CD14-positive monocyte (primary cell): ENCODE data around the gene SEC24B. TPM values are rescaled to one million over a fixed set of nuclear protein-coding genes. Genes with fewer than 3 reads are reported as not detected.
A peak's percentile ranks its signal among the peaks of the same experiment; 100 is the strongest.

ENCODE experiments used
- DNase-seq, 3 donors: peaks; one replicate each; pipeline ENCODE4 v3.0.0-alpha.2; 2011 to 2022
- H2AFZ ChIP-seq: 2 replicates; pipeline ENCODE4 v1.6.0; 2012; ENCODE audit warnings: mild to moderate bottlenecking, low read depth, low read length, inconsistent platforms; ENCODE audit not compliant: insufficient read depth, poor library complexity, severe bottlenecking
- H3K27ac ChIP-seq, 2 donors: 1 replicate in 1 of 2; 2 replicates in 1 of 2; pipeline ENCODE4 v1.5.1; 2012 to 2013; ENCODE audit warnings: low read length in 2 of 2, control low read depth in 1 of 2, inconsistent platforms in 1 of 2, low read depth in 1 of 2, mild to moderate bottlenecking in 1 of 2
- H3K27me3 ChIP-seq, 2 donors: one replicate each; pipeline versions ENCODE4 v1.6.0 to v1.6.1; 2011 to 2013; ENCODE audit warnings: low read length in 2 of 2; ENCODE audit not compliant: control insufficient read depth in 2 of 2, insufficient read depth in 2 of 2
- H3K36me3 ChIP-seq, 2 donors: replicated peaks in 1 of 2; 1 replicate in 1 of 2; 2 replicates in 1 of 2; pipeline versions ENCODE4 v1.5.1 to v1.6.1; 2012 to 2013; ENCODE audit warnings: low read length in 2 of 2, control low read depth in 1 of 2, inconsistent platforms in 1 of 2, mild to moderate bottlenecking in 1 of 2; ENCODE audit not compliant: insufficient read depth in 2 of 2, control insufficient read depth in 1 of 2
- H3K4me1 ChIP-seq, 2 donors: 1 replicate in 1 of 2; 2 replicates in 1 of 2; pipeline versions ENCODE4 v1.5.1 to v1.6.1; 2012 to 2013; ENCODE audit warnings: low read length in 2 of 2, control low read depth in 1 of 2, inconsistent platforms in 1 of 2, mild to moderate bottlenecking in 1 of 2, moderate library complexity in 1 of 2; ENCODE audit not compliant: insufficient read depth in 2 of 2, control insufficient read depth in 1 of 2
- H3K4me2 ChIP-seq: replicated peaks from 2 replicates; pipeline ENCODE3; 2012; ENCODE audit warnings: low read length, moderate library complexity, mild to moderate bottlenecking; ENCODE audit not compliant: poor library complexity, severe bottlenecking; ENCODE audit errors: extremely low read depth
- H3K4me3 ChIP-seq, 3 experiments: fragments of 200-600 bp in 1 of 3; sonication (generic) in 1 of 3; replicated peaks in 1 of 3; 1 replicate in 2 of 3; 2 replicates in 1 of 3; pipeline ENCODE4 v1.5.1; 2011 to 2013; ENCODE audit warnings: low read length in 3 of 3, mild to moderate bottlenecking in 3 of 3, control low read depth in 2 of 3, low read depth in 2 of 3, inconsistent platforms in 1 of 3, moderate library complexity in 1 of 3
- H3K79me2 ChIP-seq: 2 replicates; pipeline ENCODE4 v1.6.0; 2012; ENCODE audit warnings: mild to moderate bottlenecking, control low read depth, inconsistent platforms, low read length, moderate library complexity; ENCODE audit not compliant: insufficient read depth
- H3K9ac ChIP-seq: 2 replicates; pipeline ENCODE4 v1.6.0; 2017; ENCODE audit warnings: low read length, mild to moderate bottlenecking; ENCODE audit not compliant: insufficient read depth, poor library complexity, severe bottlenecking
- H3K9me3 ChIP-seq, 2 donors: replicated peaks in 1 of 2; 1 replicate in 1 of 2; 2 replicates in 1 of 2; pipeline versions ENCODE4 v1.5.1 to v1.6.1; 2012 to 2013; ENCODE audit warnings: low read length in 2 of 2, control low read depth in 1 of 2; ENCODE audit not compliant: control insufficient read depth in 1 of 2, insufficient read depth in 1 of 2
- H4K20me1 ChIP-seq: 2 replicates; pipeline ENCODE4 v1.6.0; 2012; ENCODE audit warnings: mild to moderate bottlenecking, low read length, control low read depth, moderate library complexity; ENCODE audit not compliant: insufficient read depth
- H3K27ac Mint-ChIP-seq, 7 donors: one replicate each; pipeline ENCODE4 v1.8.0; 2020; ENCODE audit warnings: mild to moderate bottlenecking in 7 of 7, mixed read lengths in 7 of 7, moderate library complexity in 6 of 7, inconsistent platforms in 2 of 7
- H3K27me3 Mint-ChIP-seq, 3 donors: one replicate each; pipeline ENCODE4 v1.8.0; 2021 to 2022; ENCODE audit warnings: low read depth in 3 of 3, mild to moderate bottlenecking in 3 of 3, mixed read lengths in 3 of 3, moderate library complexity in 3 of 3, inconsistent platforms in 1 of 3
- H3K36me3 Mint-ChIP-seq, 2 donors: one replicate each; pipeline ENCODE4 v1.8.0; 2020; ENCODE audit warnings: mixed read lengths in 2 of 2, inconsistent platforms in 1 of 2, mild to moderate bottlenecking in 1 of 2
- H3K4me1 Mint-ChIP-seq: one replicate; pipeline ENCODE4 v1.8.0; 2020; ENCODE audit warnings: mild to moderate bottlenecking, mixed read lengths
- H3K4me3 Mint-ChIP-seq, 2 donors: one replicate each; pipeline ENCODE4 v1.8.0; 2020; ENCODE audit warnings: mild to moderate bottlenecking in 2 of 2, mixed read lengths in 2 of 2, moderate library complexity in 1 of 2
- H3K9me3 Mint-ChIP-seq, 7 donors: one replicate each; pipeline ENCODE4 v1.8.0; 2020 to 2022; ENCODE audit warnings: mixed read lengths in 7 of 7, mild to moderate bottlenecking in 6 of 7, moderate library complexity in 6 of 7, inconsistent platforms in 2 of 7
- CTCF ChIP-seq: fragments of 200-600 bp; IDR thresholded peaks from one replicate; pipeline ENCODE4 v1.8.0; 2022; ENCODE audit warnings: antibody characterized with exemption, mild to moderate bottlenecking
- WGBS: methylation state at CpG from one replicate; pipeline ENCODE4 v1.1.5; 2013; ENCODE audit warnings: missing lambda C conversion rate; ENCODE audit not compliant: insufficient coverage; 5-methylcytosine and 5-hydroxymethylcytosine counted together
- intact Hi-C, 2 donors: fragments of 100-400 bp; cut with micrococcal nuclease; formaldehyde crosslinking; loops; one replicate each; pipeline versions ENCODE4 v1.15.0 to v1.15.1; 2023
- polyA plus RNA-seq, 3 donors: library from polyadenylated mRNA; depleted of rRNA in 1 of 3; unstranded in 2 of 3; stranded (reverse) in 1 of 3; fragments of 300-500 nt in 2 of 3; fragments of >200 nt in 1 of 3; fragmentation: Illumina TruSeq in 2 of 3; gene quantifications; 1 replicate in 2 of 3; 2 replicates in 1 of 3; pipeline ENCODE4 v1.2.3, GENCODE V29; 2012 to 2021

SEC24B gene
- polyA plus RNA-seq, 3 donors: 8.0 to 27.4 (median 11.8) TPM

- peaks cover 0 to 2% of the 10 kb centered on the region in 2 donors for H3K4me1 ChIP-seq
- no peak for TF ChIP-seq CTCF
- no peak overlapping the region for H3K4me3 Mint-ChIP-seq
- H3K36me3 ChIP-seq: peaks cover 0 to 16% of the 10 kb centered on the region in 2 donors
- H3K27me3 Mint-ChIP-seq: peaks cover 0 to 1% (median 1%) of the 10 kb centered on the region in 3 donors
- peaks cover 96% of the 10 kb centered on the region for H4K20me1 ChIP-seq
- no peaks in the 10 kb centered on the region for H3K27me3 ChIP-seq
- H3K27ac ChIP-seq: no peak overlapping the region
- 100% methylated on average over 2 of the region's 3 CpGs for WGBS
- intact Hi-C loops: no loop called here
- no peak overlapping the region for H3K4me3 ChIP-seq
- peaks cover 15% of the 10 kb centered on the region for H3K4me1 Mint-ChIP-seq
- peak overlapping the region in 1 of 7 donors; percentile 23 for H3K27ac Mint-ChIP-seq
- peaks cover 8 to 29% of the 10 kb centered on the region in 2 donors for H3K36me3 Mint-ChIP-seq
- H3K79me2 ChIP-seq: peaks cover 88% of the 10 kb centered on the region
- no peak overlapping the region for H3K9ac ChIP-seq
- H2AFZ ChIP-seq: no peak overlapping the region
- no peak overlapping the region for H3K4me2 ChIP-seq
- peaks cover 0 to 6% of the 10 kb centered on the region in 2 donors for H3K9me3 ChIP-seq
- no peak for DNase-seq
- H3K9me3 Mint-ChIP-seq: peaks cover 0 to 9% (median 5%) of the 10 kb centered on the region in 7 donors
Observed at GRCh38 chr4:109571494-109571893, 137.9 kb downstream of the SEC24B start.

- Mint-ChIP-seq H3K27ac (no peak overlapping the region), H3K4me1 (peaks cover 18% of the 10 kb centered on the region), H3K9me3 (peaks cover 0 to 9% (median 5%) of the 10 kb centered on the region in 7 donors), H3K36me3 (peaks cover 8 to 31% of the 10 kb centered on the region in 2 donors), H3K4me3 (no peak overlapping the region), H3K27me3 (peaks cover 0 to 1% (median 1%) of the 10 kb centered on the region in 3 donors)
- no peak overlapping the region for H3K27ac ChIP-seq
- H4K20me1 ChIP-seq: peaks cover 96% of the 10 kb centered on the region
- no peak overlapping the region for H2AFZ ChIP-seq
- H3K4me2 ChIP-seq: no peak overlapping the region
- peaks cover 0 to 16% of the 10 kb centered on the region in 2 donors for H3K36me3 ChIP-seq
- H3K79me2 ChIP-seq: peaks cover 88% of the 10 kb centered on the region
- H3K4me1 ChIP-seq: peaks cover 0 to 3% of the 10 kb centered on the region in 2 donors
- no peaks in the 10 kb centered on the region for H3K27me3 ChIP-seq
- H3K4me3 ChIP-seq: no peak overlapping the region
- intact Hi-C loops: no loop called here
- peaks cover 0 to 6% of the 10 kb centered on the region in 2 donors for H3K9me3 ChIP-seq
- no peak overlapping the region for H3K9ac ChIP-seq
- DNase-seq: no peak
- WGBS: no CpG with 5 or more reads among the region's 3 CpGs
- no peak for TF ChIP-seq CTCF
Observed at GRCh38 chr4:109572154-109572553, 138.5 kb downstream of the SEC24B start.
